ENCODE results near the gene DIP2C. TPM values are rescaled to one million over a fixed set of nuclear protein-coding genes. Genes with fewer than 3 reads are reported as not detected.
A peak's percentile ranks its signal among the peaks of the same experiment; 100 is the strongest.

DIP2C gene
- total RNA-seq, 1 experiment from 2014 or later = 11.0 TPM

DNA sequence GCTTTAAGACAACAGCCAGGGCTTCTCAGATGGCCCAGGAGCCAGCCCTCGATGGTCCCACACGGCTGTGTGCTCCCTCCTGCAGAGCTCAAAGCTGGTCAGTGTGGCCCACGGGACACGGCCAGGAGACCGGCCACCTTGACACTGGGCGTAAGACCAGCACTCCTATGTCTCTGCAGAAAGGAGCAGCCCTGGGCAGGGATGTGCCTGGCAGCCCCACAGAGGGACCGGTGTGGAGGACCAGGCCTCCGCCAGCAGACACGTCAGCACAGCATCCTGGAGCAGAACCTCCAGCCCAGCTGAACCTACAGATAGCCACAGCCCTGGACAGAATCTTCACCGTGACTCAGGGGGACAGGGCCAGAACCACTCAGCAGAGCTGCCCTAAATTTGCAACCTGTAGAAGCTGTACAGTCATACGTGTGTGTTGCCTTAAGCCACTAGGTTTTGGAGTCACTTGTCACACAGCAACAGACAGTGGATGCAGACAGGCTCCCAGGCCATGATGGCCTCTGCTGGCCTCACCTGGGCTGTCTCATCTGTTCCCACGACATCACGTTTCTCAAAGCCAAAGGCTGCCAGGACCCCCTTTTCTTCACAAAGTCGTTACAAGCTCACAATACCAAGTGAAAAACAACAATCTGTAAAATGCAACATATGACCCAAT is 132.4 kb downstream of the DIP2C start:
- Mint-ChIP-seq H3K27me3 (ENCODE audit: unreplicated experiment) (no peaks in the 10 kb centered on the region), H3K36me3 (ENCODE audit: insufficient read depth, unreplicated experiment) (no peaks in the 10 kb centered on the region), H3K4me1 (ENCODE audit: low read depth, unreplicated experiment) (peaks cover 34% of the 10 kb centered on the region), H3K27ac (ENCODE audit: unreplicated experiment) (peak overlapping the region; percentile 22), H3K4me3 (ENCODE audit: low read depth, unreplicated experiment) (no peak overlapping the region), H3K9me3 (ENCODE audit: low read depth, unreplicated experiment) (no peaks in the 10 kb centered on the region)
- intact Hi-C loops (cut with micrococcal nuclease; ENCODE audit: unreplicated experiment) = no loop called here
- CTCF ChIA-PET = no interaction called here
- TF ChIP-seq, protein P1, sequence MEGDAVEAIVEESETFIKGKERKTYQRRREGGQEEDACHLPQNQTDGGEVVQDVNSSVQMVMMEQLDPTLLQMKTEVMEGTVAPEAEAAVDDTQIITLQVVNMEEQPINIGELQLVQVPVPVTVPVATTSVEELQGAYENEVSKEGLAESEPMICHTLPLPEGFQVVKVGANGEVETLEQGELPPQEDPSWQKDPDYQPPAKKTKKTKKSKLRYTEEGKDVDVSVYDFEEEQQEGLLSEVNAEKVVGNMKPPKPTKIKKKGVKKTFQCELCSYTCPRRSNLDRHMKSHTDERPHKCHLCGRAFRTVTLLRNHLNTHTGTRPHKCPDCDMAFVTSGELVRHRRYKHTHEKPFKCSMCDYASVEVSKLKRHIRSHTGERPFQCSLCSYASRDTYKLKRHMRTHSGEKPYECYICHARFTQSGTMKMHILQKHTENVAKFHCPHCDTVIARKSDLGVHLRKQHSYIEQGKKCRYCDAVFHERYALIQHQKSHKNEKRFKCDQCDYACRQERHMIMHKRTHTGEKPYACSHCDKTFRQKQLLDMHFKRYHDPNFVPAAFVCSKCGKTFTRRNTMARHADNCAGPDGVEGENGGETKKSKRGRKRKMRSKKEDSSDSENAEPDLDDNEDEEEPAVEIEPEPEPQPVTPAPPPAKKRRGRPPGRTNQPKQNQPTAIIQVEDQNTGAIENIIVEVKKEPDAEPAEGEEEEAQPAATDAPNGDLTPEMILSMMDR (IDR thresholded peaks at IDR 0.05; ENCODE audit: unreplicated experiment) = no peak
- BruUV-seq (replicated peaks) = no TSS peak
- DNase-seq = no peak

DNA sequence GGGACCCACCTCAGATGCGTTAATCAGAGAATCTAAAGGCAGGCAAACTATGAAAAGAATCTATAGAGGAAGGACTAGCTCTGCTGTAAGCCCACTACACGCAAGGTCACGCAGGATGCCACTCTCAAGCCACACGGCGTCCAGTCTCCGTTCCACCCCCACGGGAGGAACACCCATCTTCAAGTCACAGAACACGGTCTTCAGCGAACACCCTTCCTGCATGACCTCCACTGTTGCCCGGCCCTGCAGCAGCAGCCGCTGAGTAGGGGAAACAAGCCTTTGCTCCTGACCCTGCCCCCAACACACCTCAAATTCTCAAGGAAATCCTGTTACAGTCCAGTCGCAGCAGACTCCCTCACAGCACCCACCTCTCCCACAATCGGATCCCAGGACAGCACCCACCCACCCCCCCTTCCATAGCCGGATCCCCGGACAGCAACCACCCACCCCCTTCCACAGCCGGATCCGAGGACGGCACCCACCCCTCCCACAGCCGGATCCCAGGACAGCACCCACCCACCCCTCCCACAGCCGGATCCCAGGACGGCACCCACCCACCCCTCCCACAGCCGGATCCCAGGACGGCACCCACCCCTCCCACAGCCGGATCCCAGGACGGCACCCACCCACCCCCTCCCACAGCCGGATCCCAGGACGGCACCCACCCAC is 133.7 kb downstream of the DIP2C start:
- intact Hi-C loops (cut with micrococcal nuclease; ENCODE audit: unreplicated experiment) = no loop called here
- no peak for DNase-seq
- H3K9me3 Mint-ChIP-seq (ENCODE audit: low read depth, unreplicated experiment) = no peaks in the 10 kb centered on the region
- no peak overlapping the region for H3K27ac Mint-ChIP-seq (ENCODE audit: unreplicated experiment)
- H3K4me3 Mint-ChIP-seq (ENCODE audit: low read depth, unreplicated experiment) = no peak overlapping the region
- CTCF ChIA-PET = no interaction called here
- peaks cover 22% of the 10 kb centered on the region for H3K4me1 Mint-ChIP-seq (ENCODE audit: low read depth, unreplicated experiment)
- TF ChIP-seq, protein P1 (IDR thresholded peaks at IDR 0.05; ENCODE audit: unreplicated experiment) = no peak
- H3K27me3 Mint-ChIP-seq (ENCODE audit: unreplicated experiment) = no peaks in the 10 kb centered on the region
- H3K36me3 Mint-ChIP-seq (ENCODE audit: insufficient read depth, unreplicated experiment) = no peaks in the 10 kb centered on the region
- BruUV-seq (replicated peaks) = no TSS peak

DNA sequence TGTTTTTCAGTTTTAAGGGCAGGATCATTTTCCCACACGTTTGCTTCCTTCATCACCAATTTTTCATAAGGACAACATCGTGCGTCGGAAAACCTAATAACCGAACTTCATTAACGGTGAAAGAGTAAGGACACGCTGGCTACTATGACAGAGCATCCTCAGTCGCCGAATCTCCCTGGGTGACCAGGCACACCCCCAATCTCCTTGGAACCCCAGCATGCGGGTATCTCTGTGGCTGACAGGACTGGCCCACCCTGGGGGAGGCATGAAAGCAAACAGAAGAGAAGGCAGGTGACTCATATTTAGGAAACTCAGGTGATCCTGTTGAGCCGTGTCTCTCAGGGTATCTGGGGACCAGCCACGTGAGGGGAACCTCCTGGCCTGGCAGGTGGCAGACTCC is 134.2 kb downstream of the DIP2C start:
- TF ChIP-seq, protein P1 (IDR thresholded peaks at IDR 0.05; ENCODE audit: unreplicated experiment) = no peak
- BruUV-seq (replicated peaks) = no TSS peak
- Mint-ChIP-seq H3K9me3 (ENCODE audit: low read depth, unreplicated experiment) (no peaks in the 10 kb centered on the region), H3K4me1 (ENCODE audit: low read depth, unreplicated experiment) (peaks cover 16% of the 10 kb centered on the region), H3K27ac (ENCODE audit: unreplicated experiment) (no peak overlapping the region), H3K36me3 (ENCODE audit: insufficient read depth, unreplicated experiment) (no peaks in the 10 kb centered on the region), H3K4me3 (ENCODE audit: low read depth, unreplicated experiment) (no peak overlapping the region), H3K27me3 (ENCODE audit: unreplicated experiment) (no peaks in the 10 kb centered on the region)
- DNase-seq = no peak
- CTCF ChIA-PET = no interaction called here
- intact Hi-C loops (cut with micrococcal nuclease; ENCODE audit: unreplicated experiment) = no loop called here

DNA sequence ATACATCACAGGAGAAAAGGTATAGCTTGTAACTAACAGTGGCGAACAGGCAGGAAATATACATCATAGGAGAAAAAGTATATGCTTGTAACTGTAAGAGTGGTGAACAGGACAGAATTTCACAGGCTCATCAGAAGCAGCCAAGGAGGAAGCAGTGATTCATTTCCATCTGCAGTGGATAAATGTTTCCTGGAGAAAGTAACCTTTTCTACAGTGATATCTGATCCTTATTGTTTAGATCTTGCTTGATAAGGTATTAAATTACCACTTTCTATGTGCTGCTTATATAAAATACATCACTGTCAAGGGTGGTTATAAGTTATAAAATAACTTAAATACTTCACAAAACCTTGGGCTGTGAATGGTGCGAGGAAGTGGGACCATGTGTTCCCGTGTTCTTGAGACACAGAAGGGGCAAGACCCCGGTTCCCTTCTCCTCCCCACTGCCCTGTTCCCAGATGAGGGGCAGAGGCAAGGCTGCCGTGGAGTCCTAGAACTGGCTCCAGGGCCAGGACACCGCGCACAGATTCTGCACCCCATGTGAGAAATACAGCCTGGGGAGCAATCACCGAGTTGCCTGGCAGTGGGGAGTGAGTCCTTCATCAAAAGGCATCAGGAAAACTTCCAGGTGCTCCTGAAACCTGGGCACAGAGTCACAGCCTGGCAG is 135.2 kb downstream of the DIP2C start:
- Mint-ChIP-seq H3K27ac (ENCODE audit: unreplicated experiment) (no peak overlapping the region), H3K36me3 (ENCODE audit: insufficient read depth, unreplicated experiment) (no peaks in the 10 kb centered on the region), H3K4me1 (ENCODE audit: low read depth, unreplicated experiment) (peaks cover 8% of the 10 kb centered on the region), H3K9me3 (ENCODE audit: low read depth, unreplicated experiment) (no peaks in the 10 kb centered on the region), H3K4me3 (ENCODE audit: low read depth, unreplicated experiment) (no peak overlapping the region), H3K27me3 (ENCODE audit: unreplicated experiment) (no peaks in the 10 kb centered on the region)
- BruUV-seq (replicated peaks) = no TSS peak
- DNase-seq = no peak
- intact Hi-C loops (cut with micrococcal nuclease; ENCODE audit: unreplicated experiment) = no loop called here
- TF ChIP-seq, protein P1 (IDR thresholded peaks at IDR 0.05; ENCODE audit: unreplicated experiment) = no peak
- CTCF ChIA-PET = no interaction called here

Data from Calu3 (cell line).